DOHH2 (cell line): ENCODE data around the gene ZNF891.

ENCODE experiments used
- H3F3A ChIP-seq: fragments of 200-600 bp; sonication (generic), shearing (Covaris generic); 2 replicates; pipeline ENCODE4 v1.6.0; 2016; ENCODE audit warnings: antibody characterized with exemption, mild to moderate bottlenecking; ENCODE audit not compliant: control insufficient read depth, insufficient read depth
- H3K27ac ChIP-seq: fragments of 200-600 bp; sonication (generic); 2 replicates; pipeline ENCODE4 v1.5.1; 2014; ENCODE audit warnings: low read depth, mild to moderate bottlenecking, low read length, moderate library complexity
- H3K27me3 ChIP-seq: fragments of 200-600 bp; sonication (generic); 2 replicates; pipeline ENCODE4 v1.6.1; 2014; ENCODE audit warnings: mild to moderate bottlenecking, low read length, mixed read lengths; ENCODE audit not compliant: control insufficient read depth
- H3K36me3 ChIP-seq: fragments of 200-600 bp; sonication (generic); 2 replicates; pipeline ENCODE4 v1.6.1; 2014; ENCODE audit warnings: mild to moderate bottlenecking, low read length, moderate library complexity, mixed read lengths; ENCODE audit not compliant: control insufficient read depth
- H3K4me1 ChIP-seq: fragments of 200-600 bp; sonication (generic); 2 replicates; pipeline ENCODE4 v1.6.1; 2014; ENCODE audit warnings: mild to moderate bottlenecking, low read length, mixed read lengths; ENCODE audit not compliant: control insufficient read depth
- H3K4me2 ChIP-seq: fragments of 200-600 bp; sonication (generic); 2 replicates; pipeline ENCODE4 v1.6.0; 2014; ENCODE audit warnings: mild to moderate bottlenecking, low read length, moderate library complexity
- H3K4me3 ChIP-seq: fragments of 200-600 bp; sonication (generic); 2 replicates; pipeline ENCODE4 v1.5.1; 2014; ENCODE audit warnings: mild to moderate bottlenecking, low read length, mixed read lengths
- H3K79me2 ChIP-seq: fragments of 200-600 bp; sonication (generic); 2 replicates; pipeline ENCODE4 v1.6.1; 2014; ENCODE audit warnings: mild to moderate bottlenecking, low read length, mixed read lengths; ENCODE audit not compliant: control insufficient read depth
- H3K9me2 ChIP-seq: fragments of 200-600 bp; sonication (generic); replicated peaks from 2 replicates; pipeline ENCODE4 v1.6.1; 2014; ENCODE audit warnings: mild to moderate bottlenecking, low read length, mixed read lengths; ENCODE audit not compliant: control insufficient read depth
- H3K9me3 ChIP-seq: fragments of 200-600 bp; sonication (generic); 2 replicates; pipeline ENCODE4 v1.6.1; 2014; ENCODE audit warnings: antibody characterized with exemption, low read length, mixed read lengths; ENCODE audit not compliant: control insufficient read depth, insufficient read depth
- H4K20me1 ChIP-seq: fragments of 200-600 bp; sonication (generic); 2 replicates; pipeline ENCODE4 v1.6.0; 2014; ENCODE audit warnings: low read depth, mild to moderate bottlenecking, antibody characterized with exemption, low read length, moderate library complexity; ENCODE audit not compliant: control insufficient read depth, insufficient read depth
- CTCF ChIP-seq: fragments of 200-600 bp; sonication (generic); IDR thresholded peaks from one replicate; pipeline ENCODE4 v1.5.1; 2014; ENCODE audit warnings: antibody characterized with exemption, mild to moderate bottlenecking, low read depth, low read length; ENCODE audit not compliant: poor library complexity, severe bottlenecking
- EZH2phosphoT487 ChIP-seq: fragments of 200-600 bp; sonication (generic); IDR thresholded peaks from 2 replicates; pipeline ENCODE4 v1.6.1; 2017; ENCODE audit warnings: borderline replicate concordance, mild to moderate bottlenecking, antibody characterized with exemption, low read length, moderate library complexity, mixed read lengths

ZNF891 gene

DNA sequence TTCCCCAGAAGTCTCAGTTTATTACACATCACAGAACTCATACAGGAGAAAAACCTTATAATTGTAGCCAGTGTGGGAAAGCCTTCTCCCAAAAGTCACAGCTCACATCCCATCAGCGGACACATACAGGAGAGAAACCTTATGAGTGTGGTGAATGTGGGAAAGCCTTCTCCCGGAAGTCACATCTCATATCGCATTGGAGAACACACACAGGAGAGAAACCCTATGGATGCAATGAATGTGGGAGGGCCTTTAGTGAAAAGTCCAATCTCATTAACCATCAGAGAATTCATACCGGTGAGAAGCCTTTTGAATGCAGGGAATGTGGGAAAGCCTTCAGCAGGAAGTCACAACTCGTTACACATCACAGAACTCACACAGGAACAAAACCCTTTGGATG lies 72.6 kb downstream of the ZNF891 start:
- H3K4me1 ChIP-seq: no peaks in the 10 kb centered on the region
- H3F3A ChIP-seq: peaks cover 10% of the 10 kb centered on the region
- no peaks in the 10 kb centered on the region for H4K20me1 ChIP-seq
- H3K4me2 ChIP-seq: no peak overlapping the region
- no peak for TF ChIP-seq EZH2phosphoT487
- no peak for TF ChIP-seq CTCF
- H3K27ac ChIP-seq: no peak overlapping the region
- H3K36me3 ChIP-seq: peaks cover 50% of the 10 kb centered on the region
- H3K9me2 ChIP-seq: no peaks in the 10 kb centered on the region
- no peaks in the 10 kb centered on the region for H3K79me2 ChIP-seq
- H3K27me3 ChIP-seq: no peaks in the 10 kb centered on the region
- H3K4me3 ChIP-seq: no peak overlapping the region
- H3K9me3 ChIP-seq: peaks cover 69% of the 10 kb centered on the region
